HCT116 (cell line): ENCODE measurements around the gene ADAR. TPM values are rescaled to one million over a fixed set of nuclear protein-coding genes. Genes with fewer than 3 reads are reported as not detected.

ENCODE experiments used
- ATAC-seq: fragments of 200-7000 bp; cut with Tn5 transposase; 2 replicates; pipeline ENCODE4 v1.9.1; 2020; ENCODE audit warnings: mild to moderate bottlenecking, moderate library complexity
- BruUV-seq: library from RNA; stranded (reverse); fragments of 400-500 nt; replicated peaks from 2 replicates; lab custom pipeline; 2021; lab: Mats Ljungman, UMichigan
- CTCF ChIA-PET: fragments of 300-600 bp; sonication (Branson Sonifier 250); formaldehyde crosslinking; loops from one replicate; lab custom pipeline; 2021; ENCODE audit warnings: antibody characterized with exemption; lab: Charles Lee
- POLR2A ChIA-PET: fragments of 300-600, 350-600 bp; sonication (Branson Sonifier 250); formaldehyde crosslinking; loops from one replicate; lab custom pipeline; 2021; ENCODE audit warnings: antibody characterized with exemption; lab: Charles Lee
- RAD21 ChIA-PET, 2 experiments: fragments of 300-600 bp; sonication (Branson Sonifier 250); formaldehyde crosslinking; loops; one replicate each; lab custom pipeline; 2023; ENCODE audit warnings: low total read pairs in 2 of 2; ENCODE audit not compliant: uncharacterized antibody in 2 of 2, unreplicated experiment in 2 of 2, low non-redundant PET in 1 of 2; lab: Charles Lee
- DNase-seq: peaks from one replicate; pipeline ENCODE4 v3.0.0-alpha.2; 2010; ENCODE audit warnings: low read depth, low spot score
- H2AFZ ChIP-seq: fragments of 200-600 bp; shearing (Covaris generic), sonication (generic); 2 replicates; pipeline ENCODE4 v1.6.1; 2017; ENCODE audit warnings: low read depth, mixed run types, mixed read lengths, antibody characterized with exemption, low read length; ENCODE audit not compliant: poor library complexity, severe bottlenecking
- H3K27ac ChIP-seq: 2 replicates; pipeline ENCODE4 v1.5.1; 2012; ENCODE audit warnings: low read depth, low read length
- H3K27me3 ChIP-seq: fragments of 200-600 bp; sonication (generic); 2 replicates; pipeline ENCODE4 v1.6.1; 2016; ENCODE audit warnings: mixed run types, low read length, mixed read lengths; ENCODE audit not compliant: insufficient read depth
- H3K36me3 ChIP-seq, 2 experiments: fragments of 200-500 bp in 1 of 2; fragments of 200-600 bp in 1 of 2; sonication (Bioruptor generic) in 1 of 2; sonication (generic) in 1 of 2; 2 replicates each; pipeline versions ENCODE4 v1.5.1 to v1.6.1; 2014 to 2016; ENCODE audit warnings: low read length in 2 of 2, inconsistent platforms in 1 of 2, mixed read lengths in 1 of 2, mixed run types in 1 of 2; ENCODE audit not compliant: insufficient read depth in 2 of 2, control insufficient read depth in 1 of 2
- H3K4me1 ChIP-seq, 2 experiments: fragments of 200-600 bp in 1 of 2; sonication (generic) in 1 of 2; 2 replicates each; pipeline versions ENCODE4 v1.5.1 to v1.6.1; 2012 to 2017; ENCODE audit warnings: low read length in 2 of 2, inconsistent platforms in 1 of 2, mild to moderate bottlenecking in 1 of 2, mixed read lengths in 1 of 2, mixed run types in 1 of 2, moderate library complexity in 1 of 2; ENCODE audit not compliant: insufficient read depth in 2 of 2, control insufficient read depth in 1 of 2
- H3K4me2 ChIP-seq: fragments of 200-600 bp; sonication (generic); 2 replicates; pipeline ENCODE4 v1.6.1; 2017; ENCODE audit warnings: mixed run types, low read length, mixed read lengths
- H3K4me3 ChIP-seq, 2 experiments: fragments of 200-600 bp in 1 of 2; sonication (generic) in 1 of 2; replicated peaks in 1 of 2; 2 replicates each; pipeline ENCODE4 v1.5.1; 2011 to 2016; ENCODE audit warnings: low read length in 2 of 2, control low read depth in 1 of 2, low read depth in 1 of 2, mild to moderate bottlenecking in 1 of 2, mixed read lengths in 1 of 2, mixed run types in 1 of 2
- H3K79me2 ChIP-seq: fragments of 200-600 bp; sonication (generic); 2 replicates; pipeline ENCODE4 v1.6.1; 2017; ENCODE audit warnings: mild to moderate bottlenecking, mixed run types, low read length, moderate library complexity, mixed read lengths; ENCODE audit not compliant: insufficient read depth
- H3K9ac ChIP-seq: fragments of 200-600 bp; sonication (generic); 2 replicates; pipeline ENCODE4 v1.6.1; 2016; ENCODE audit warnings: low read length, mixed read lengths
- H3K9me2 ChIP-seq: fragments of 200-600 bp; sonication (generic), shearing (Covaris generic); 2 replicates; pipeline ENCODE4 v1.6.1; 2017; ENCODE audit warnings: mixed run types, mild to moderate bottlenecking, moderate library complexity; ENCODE audit not compliant: insufficient read depth
- H3K9me3 ChIP-seq, 2 experiments: fragments of 200-500 bp in 1 of 2; fragments of 200-600 bp in 1 of 2; sonication (Bioruptor generic) in 1 of 2; sonication (generic) in 1 of 2; 2 replicates each; pipeline ENCODE4 v1.6.1; 2014 to 2017; ENCODE audit warnings: low read length in 2 of 2, mixed read lengths in 2 of 2, inconsistent platforms in 1 of 2, low read depth in 1 of 2, mild to moderate bottlenecking in 1 of 2, mixed run types in 1 of 2, moderate library complexity in 1 of 2; ENCODE audit not compliant: control insufficient read depth in 1 of 2, insufficient read depth in 1 of 2
- H4K20me1 ChIP-seq: fragments of 200-600 bp; sonication (generic), shearing (Covaris generic); 2 replicates; pipeline ENCODE4 v1.6.1; 2017; ENCODE audit warnings: mixed run types, mild to moderate bottlenecking, moderate library complexity; ENCODE audit not compliant: insufficient read depth
- POLR2AphosphoS5 ChIP-seq: IDR thresholded peaks from 2 replicates; pipeline ENCODE4 v1.6.1; 2011; ENCODE audit warnings: mild to moderate bottlenecking, low read depth, low read length, moderate library complexity
- RAD21 ChIP-seq: IDR thresholded peaks from 2 replicates; pipeline ENCODE4 v1.6.1; 2012; ENCODE audit warnings: low read depth, mild to moderate bottlenecking
- TCF7L2 ChIP-seq: IDR thresholded peaks from 2 replicates; pipeline ENCODE4 v1.7.0; 2011; ENCODE audit warnings: borderline replicate concordance, inconsistent platforms; ENCODE audit not compliant: insufficient read depth, insufficient read length; ENCODE audit errors: extremely low read depth
- intact Hi-C: fragments of 100-400 bp; cut with micrococcal nuclease; formaldehyde crosslinking; loops from 2 replicates; pipeline ENCODE4 v1.10.0; 2022
- total RNA-seq: library from RNA; stranded (reverse); gene quantifications from one replicate; pipeline ENCODE4 v1.2.1, GENCODE V29; 2021; ENCODE audit not compliant: unreplicated experiment
- TF ChIP-seq, protein P1 (sequence below), 3 experiments: fragments of 200-600 bp in 1 of 3; sonication (generic) in 1 of 3; IDR thresholded peaks in 2 of 3; conservative IDR thresholded peaks in 1 of 3; 2 replicates each; pipeline ENCODE4 v1.5.1; 2012 to 2017; ENCODE audit warnings: low read depth in 2 of 3, low read length in 2 of 3, antibody characterized with exemption in 1 of 3, borderline replicate concordance in 1 of 3, control low read depth in 1 of 3, mild to moderate bottlenecking in 1 of 3, mixed read lengths in 1 of 3, mixed run types in 1 of 3, moderate library complexity in 1 of 3; ENCODE audit not compliant: insufficient read depth in 1 of 3

Gene ADAR
- total RNA-seq, 1 experiment from 2014 or later = 169 TPM

- TF ChIP-seq, protein P1, sequence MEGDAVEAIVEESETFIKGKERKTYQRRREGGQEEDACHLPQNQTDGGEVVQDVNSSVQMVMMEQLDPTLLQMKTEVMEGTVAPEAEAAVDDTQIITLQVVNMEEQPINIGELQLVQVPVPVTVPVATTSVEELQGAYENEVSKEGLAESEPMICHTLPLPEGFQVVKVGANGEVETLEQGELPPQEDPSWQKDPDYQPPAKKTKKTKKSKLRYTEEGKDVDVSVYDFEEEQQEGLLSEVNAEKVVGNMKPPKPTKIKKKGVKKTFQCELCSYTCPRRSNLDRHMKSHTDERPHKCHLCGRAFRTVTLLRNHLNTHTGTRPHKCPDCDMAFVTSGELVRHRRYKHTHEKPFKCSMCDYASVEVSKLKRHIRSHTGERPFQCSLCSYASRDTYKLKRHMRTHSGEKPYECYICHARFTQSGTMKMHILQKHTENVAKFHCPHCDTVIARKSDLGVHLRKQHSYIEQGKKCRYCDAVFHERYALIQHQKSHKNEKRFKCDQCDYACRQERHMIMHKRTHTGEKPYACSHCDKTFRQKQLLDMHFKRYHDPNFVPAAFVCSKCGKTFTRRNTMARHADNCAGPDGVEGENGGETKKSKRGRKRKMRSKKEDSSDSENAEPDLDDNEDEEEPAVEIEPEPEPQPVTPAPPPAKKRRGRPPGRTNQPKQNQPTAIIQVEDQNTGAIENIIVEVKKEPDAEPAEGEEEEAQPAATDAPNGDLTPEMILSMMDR (IDR thresholded peaks at IDR 0.05 in 2 of 3, conservative IDR thresholded peaks at IDR 0.05 in 1 of 3; ENCODE audit: borderline replicate concordance in 1 of 3, insufficient read depth in 1 of 3, low read depth in 2 of 3, low read length in 2 of 3) = no peak
- TF ChIP-seq, all 23 proteins: peak for 0
Measured at GRCh38 chr1:154571964-154572288, 36.1 kb downstream of the ADAR start (continued).

- Histone ChIP-seq H3K27ac (no peak overlapping the region), H3K36me3 (no peaks in the 10 kb centered on the region), H3K9me2 (no peaks in the 10 kb centered on the region), H3K79me2 (no peaks in the 10 kb centered on the region), H3K9me3 (no peaks in the 10 kb centered on the region), H4K20me1 (no peaks in the 10 kb centered on the region), H3K4me1 (peaks cover 0 to 4% of the 10 kb centered on the region in 2 experiments; a peak in 2 of 4 replicates), H3K27me3 (peaks cover 18% of the 10 kb centered on the region), H3K9ac (no peak overlapping the region), H3K4me2 (no peak overlapping the region), H2AFZ (no peak overlapping the region), H3K4me3 (no peak overlapping the region)
- ChIA-PET RAD21 (no interaction called here), CTCF (no interaction called here), POLR2A (no interaction called here)
- intact Hi-C loops = no loop called here
- no peak for TF ChIP-seq TCF7L2
- TF ChIP-seq POLR2AphosphoS5 = no peak
- no peak for TF ChIP-seq RAD21
- DNase-seq (no peak), ATAC-seq (no peak)
- BruUV-seq = no TSS peak
Measured at GRCh38 chr1:154571244-154571963, 36.6 kb downstream of the ADAR start.
